ENCODE data around the gene ZBTB42.

Gene ZBTB42

DNA sequence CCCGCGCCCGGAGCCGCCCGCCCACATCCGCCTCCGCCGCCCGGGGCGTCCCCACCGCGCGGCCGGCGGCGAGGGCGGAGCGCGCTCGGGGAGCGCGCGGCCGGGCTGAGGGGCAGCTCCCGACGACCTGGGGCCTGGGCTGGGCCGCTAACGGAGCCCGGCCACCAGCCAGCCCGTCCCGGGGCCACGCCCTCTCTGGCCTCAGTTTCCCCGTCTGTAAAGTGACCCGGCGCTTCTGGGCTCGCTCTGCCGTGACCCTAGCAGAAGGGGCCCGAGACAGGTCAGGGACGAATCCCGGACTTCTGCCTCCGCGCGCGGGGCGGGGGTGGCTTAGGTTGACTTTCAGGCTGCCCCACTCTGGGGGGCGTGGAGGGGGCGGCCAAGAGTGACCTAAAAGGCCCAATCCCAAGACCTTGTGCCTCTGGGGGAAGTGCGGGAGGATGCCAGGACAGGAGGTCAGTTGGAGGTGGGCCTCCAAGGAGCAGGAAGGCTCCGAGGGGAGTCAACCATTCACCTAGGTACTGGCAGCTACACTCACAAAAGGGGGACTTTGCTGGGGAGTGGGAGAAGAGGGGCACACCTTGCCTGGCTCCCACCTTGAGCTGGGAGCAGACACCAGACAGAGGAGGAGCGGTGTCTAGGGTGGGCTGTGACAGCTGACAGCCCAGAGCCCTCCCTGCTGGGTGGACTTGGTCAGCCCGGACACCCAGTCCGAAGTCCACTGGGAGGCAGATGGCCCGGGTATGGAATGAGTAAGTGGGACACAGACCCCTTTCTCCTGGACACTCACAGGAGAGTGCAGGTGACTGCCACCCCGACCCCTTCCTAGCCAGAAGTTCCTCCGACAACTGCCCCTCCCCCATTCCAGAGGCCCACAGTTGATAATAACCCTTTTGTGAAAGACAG, 4.9 kb upstream of the ZBTB42 start:
- DNase-seq (ENCODE audit: low read depth), result peak; percentile 55

DNA sequence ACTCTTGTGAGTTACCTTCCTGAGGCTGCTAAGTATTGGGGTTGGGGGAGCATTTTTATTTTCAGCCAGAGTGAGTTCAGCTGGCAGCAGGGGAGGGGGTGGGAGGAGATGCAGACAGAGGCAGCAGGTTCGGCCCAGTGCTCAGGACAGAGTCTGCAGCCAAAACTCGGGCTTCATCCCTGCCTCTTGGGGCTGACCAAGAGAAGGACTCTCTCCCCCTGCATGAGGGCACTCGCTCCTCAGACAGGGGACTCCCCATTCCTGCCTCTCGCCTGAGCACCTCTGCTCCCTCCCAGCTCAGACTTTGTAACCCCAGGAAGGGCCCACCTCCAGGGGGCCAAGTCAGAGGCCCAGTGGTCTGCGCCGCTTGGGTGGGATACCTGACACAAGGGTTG, 4.2 kb upstream of the ZBTB42 start:
- DNase-seq (ENCODE audit: low read depth), result no peak

DNA sequence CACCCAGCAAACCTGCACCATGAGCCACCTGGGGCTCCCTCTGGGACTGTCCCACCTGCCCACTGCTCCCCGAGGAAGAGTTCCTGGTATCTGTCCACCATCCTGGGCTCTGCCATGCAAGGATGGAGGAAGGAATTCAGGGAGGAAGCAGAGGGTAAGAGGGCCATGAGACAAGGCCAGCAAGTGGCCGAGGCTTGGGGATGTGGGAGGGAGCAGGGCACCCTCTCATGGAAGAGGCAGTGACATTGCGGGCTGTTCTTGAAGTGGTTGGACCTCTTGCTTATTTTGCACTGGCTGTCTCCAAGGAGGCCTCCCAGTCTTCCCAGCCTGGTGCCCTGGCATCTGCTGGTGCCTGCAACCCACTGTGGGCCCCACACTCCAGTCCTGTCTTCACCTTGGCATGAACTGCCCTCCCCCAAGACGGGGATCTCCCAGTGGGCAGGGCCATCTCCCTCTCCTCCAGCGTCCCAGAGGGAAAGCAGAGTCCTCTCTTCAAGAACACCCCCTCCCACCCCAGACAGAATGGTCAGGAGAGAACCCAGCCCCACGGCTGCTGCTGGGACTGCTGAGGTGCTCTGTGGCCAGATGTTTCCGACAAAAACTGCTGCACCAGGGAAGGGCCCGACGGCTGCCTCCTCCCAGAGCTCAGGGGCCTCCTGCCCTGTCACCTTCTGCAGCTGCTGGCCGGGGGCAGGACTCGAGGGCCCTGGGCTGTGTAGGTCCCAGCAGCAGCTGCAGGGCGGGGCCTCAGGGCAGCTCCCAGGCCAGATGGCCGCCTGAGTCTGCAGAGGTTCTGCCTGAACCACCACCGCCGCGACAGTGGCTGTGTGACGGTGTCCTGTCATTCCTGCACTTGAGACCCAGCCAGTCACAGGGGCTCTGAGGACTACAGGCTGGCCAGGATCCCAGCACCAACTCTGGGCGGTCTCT, 3.5 kb upstream of the ZBTB42 start:
- no peak for DNase-seq (ENCODE audit: low read depth)

DNA sequence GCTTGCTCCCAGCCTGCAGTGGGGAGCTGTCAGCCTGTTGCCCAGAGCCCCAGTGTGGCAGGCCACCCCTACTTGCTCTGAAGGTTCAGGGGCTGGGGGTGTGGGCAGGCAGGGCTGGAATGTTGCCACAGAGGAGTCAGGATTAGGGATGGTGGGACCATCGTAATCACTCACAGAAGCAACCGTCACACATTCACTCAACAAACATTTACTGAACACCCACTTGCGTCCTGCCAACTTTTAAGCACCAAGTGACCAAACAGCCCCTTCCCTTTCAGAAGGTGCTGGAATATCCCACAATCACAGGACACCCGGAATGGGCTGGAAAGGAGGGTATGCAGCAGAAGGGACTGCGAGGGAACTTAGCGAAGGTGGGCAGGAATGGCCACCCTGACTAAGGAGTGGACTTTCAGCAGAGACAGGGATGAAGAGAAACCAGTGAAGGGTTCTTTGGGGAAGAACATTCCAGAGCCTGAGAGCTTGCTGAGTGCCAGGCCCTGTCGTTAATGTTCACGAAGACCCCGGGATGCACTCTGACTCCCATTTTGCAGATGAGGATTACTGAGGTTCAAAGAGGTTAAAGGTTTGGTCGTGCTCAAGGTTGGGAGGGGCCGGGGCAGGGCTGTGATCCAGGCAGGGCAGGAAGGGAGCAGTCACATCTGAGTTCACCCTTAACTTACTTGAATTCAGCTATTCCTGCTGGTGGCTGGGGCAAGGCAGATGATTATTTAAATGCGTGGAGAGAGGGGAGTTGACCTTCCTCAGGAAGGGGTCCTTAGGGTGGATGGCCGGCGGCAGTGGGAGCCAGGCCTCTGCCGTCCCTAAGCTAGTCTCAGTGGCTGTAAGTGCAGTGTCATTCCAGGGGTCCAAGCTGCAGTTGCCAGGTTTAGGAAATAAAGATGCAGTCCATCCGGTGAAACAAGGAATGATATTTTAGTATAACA, 2.3 kb upstream of the ZBTB42 start:
- no peak for DNase-seq (ENCODE audit: low read depth)

DNA sequence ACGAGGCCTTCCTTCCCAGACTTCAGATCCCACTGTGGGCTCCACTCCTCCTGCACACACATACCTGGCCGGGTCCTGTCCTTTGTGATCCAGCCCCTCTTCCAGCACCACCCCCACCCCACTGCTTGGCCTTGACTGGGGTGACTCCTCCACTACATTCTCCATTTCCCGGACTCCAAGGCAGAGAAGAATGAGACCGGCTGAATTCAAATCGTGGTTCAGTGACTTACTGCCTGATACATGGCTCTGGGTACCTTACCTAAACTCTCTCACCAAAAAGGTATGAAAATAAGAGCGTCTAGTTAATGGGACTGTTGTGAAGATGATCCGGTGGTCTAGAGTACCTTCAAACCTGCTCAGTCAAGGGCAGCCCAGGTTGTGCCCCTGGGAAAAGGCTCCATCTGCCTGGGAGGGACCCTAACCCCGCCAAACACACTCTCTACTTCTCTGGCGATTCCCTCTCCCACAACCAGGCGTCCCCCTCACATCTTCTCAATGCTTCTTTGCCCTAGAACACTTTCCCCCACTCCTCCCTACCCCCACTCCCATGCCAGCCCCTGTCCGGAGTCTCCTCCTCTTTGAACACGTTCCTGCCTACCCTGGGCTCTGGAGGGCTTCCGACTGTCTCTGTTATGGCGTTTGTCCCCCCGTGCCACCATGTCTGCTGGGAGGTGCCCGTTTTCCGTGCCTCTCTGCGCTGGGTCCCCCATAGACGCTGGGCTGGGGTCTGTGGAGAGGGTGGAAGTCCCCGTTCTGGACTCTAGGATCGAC, 1.5 kb upstream of the ZBTB42 start:
- DNase-seq (ENCODE audit: low read depth), result no peak

DNA sequence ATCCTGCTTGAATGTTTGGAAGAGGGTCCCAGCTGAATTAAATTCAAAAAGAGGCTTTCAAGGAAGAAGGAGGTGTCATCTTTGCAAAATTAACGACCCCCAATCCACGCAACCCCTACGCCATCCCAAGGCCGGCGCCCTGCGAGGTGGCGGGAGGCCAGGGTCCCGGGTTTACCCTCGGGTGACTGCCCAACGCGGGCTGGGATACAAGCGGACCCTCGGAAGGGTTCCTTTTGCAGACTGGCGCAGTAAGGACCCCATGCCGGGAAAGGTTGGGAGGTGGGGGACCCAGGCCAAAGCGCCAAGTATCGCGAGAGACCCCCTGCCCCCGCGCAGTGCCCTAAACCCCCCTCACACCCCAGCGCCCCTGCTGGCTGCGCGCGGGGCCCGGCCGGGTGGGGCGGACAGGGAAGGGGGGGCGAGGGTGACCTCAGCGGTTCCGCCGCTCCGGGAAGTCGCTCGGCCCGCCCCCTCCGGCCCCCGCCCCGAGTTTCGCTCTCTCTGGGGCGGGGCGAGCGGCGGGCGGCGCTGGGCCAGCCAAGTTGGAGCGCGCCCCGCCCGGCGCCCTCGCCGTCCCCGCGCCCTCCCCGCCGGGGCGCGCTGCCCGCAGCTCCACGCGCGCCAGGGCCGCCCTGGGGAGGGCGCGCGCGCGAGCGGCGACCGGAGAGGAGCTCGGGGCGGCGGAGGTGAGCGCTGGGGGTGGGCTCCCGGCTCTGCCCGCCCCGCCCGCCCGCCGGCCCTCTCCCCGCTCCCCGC, 708 bp upstream of the ZBTB42 start:
- peak; percentile 83 for DNase-seq (ENCODE audit: low read depth)

DNA sequence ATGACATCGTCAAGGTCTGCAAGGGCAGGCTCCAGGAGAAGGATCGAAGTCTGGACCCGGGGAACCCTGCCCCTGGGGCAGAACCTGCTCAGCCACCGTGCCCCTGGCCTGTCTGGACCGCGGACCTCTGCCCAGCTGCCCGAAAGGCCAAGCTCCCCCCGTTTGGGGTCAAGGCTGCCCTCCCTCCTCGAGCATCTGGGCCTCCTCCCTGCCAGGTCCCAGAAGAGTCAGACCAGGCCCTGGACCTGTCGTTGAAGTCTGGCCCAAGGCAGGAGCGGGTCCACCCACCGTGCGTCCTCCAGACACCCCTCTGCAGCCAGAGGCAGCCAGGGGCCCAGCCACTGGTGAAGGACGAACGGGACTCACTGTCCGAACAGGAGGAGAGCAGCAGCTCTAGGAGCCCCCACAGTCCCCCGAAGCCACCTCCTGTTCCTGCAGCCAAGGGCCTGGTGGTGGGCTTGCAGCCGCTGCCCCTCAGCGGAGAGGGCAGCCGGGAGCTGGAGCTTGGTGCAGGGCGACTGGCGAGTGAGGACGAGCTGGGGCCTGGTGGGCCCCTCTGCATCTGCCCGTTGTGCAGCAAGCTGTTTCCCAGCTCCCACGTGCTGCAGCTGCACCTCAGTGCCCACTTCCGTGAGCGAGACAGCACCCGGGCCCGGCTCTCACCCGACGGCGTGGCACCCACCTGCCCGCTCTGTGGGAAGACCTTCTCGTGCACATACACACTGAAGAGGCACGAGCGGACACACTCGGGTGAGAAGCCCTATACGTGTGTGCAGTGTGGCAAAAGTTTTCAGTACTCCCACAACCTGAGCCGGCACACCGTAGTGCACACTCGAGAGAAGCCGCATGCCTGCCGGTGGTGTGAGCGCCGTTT, 856 bp downstream of the ZBTB42 start:
- DNase-seq (ENCODE audit: low read depth), result no peak

DNA sequence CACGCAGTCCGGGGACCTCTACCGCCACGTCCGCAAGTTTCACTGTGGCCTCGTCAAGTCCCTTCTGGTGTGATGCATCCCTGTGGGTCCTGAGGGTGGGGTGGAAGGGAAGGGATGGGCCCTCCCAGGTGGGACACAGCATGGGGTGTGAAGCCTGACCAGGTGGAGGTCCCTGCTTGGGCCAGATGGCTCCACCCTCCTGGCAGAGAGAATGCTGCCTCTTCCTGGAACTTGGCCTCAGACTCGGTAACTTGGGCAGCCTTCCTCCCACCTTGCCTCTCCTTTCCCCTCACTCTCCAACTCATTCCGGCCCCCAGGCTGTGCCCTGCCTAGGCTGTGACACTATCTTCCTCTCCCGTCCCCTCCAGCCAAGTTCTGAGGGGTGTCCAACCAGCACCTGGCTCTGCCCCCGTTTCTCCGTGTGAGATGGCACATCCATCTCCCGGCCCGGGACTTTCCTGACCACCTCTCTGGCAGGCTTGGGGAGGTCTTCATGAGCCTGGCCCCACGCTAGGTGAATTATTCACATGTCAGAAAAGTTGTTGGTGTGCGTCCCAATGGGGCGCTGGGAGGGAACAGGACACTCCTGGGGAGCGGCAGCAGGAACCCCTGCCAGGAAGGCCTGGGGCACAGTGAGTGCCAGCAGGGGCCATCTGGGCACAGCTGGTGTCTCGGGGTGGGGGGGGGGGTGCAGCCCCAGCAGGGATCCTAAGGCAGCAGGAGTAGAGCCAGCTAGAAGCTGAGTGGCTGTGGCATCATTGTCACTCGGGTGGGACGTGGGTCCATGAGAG, 1.7 kb downstream of the ZBTB42 start:
- no peak for DNase-seq (ENCODE audit: low read depth)

DNA sequence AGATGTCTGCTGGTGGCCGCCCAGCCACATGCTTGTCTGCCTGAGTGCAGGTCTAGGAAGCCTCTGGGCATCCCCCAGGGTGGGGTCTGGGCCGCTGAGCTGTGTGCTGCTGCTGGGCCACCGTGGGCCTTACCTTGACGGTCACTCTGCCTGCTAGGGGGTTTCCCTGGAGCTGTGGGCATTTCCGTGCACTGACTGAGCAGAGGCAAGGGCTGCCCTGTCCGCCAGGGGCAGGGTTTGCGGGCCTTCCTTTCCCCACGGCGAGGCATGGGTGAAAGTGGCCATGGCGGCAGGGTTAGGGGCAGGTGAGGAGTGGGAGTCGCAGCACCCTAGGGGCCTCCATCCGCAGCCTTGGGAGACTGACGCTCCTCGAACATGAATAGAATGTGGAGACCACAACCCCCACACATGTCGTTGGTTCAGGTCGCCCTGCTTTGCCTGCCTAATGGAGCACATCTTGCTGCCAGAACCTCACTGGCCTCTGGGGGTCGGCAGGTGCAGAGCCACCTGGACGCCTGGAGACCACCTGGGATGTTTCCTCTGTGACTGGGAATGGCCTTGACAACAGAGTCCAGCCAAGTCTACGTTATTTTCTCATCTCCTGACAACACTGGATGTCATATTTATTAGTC, 2.5 kb downstream of the ZBTB42 start:
- no peak for DNase-seq (ENCODE audit: low read depth)

DNA sequence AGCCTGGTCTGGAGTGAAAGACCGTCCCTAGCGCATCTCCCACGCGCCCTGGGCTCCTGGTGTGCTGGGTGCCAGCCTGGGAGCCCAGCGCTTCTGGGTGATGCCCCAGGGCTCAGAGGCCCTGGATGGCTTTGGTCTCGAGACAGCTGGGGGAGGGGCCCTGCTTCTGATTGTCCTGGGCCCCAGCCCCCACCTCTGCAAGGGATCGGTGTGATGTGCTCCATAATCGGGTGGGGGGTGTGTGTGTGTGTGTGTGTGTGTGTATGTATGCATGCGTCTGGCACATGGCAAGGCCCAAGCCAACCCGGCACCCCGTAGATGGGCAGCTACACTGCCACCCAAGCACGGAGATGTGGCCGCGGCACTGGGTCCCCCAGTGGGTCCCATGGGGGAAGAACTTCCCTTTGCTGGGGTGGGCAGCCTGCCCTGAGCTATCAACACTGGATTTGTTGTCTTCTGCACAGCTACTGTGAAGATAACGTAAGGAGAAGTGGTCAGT, 3.1 kb downstream of the ZBTB42 start:
- no peak for DNase-seq (ENCODE audit: low read depth)

DNA sequence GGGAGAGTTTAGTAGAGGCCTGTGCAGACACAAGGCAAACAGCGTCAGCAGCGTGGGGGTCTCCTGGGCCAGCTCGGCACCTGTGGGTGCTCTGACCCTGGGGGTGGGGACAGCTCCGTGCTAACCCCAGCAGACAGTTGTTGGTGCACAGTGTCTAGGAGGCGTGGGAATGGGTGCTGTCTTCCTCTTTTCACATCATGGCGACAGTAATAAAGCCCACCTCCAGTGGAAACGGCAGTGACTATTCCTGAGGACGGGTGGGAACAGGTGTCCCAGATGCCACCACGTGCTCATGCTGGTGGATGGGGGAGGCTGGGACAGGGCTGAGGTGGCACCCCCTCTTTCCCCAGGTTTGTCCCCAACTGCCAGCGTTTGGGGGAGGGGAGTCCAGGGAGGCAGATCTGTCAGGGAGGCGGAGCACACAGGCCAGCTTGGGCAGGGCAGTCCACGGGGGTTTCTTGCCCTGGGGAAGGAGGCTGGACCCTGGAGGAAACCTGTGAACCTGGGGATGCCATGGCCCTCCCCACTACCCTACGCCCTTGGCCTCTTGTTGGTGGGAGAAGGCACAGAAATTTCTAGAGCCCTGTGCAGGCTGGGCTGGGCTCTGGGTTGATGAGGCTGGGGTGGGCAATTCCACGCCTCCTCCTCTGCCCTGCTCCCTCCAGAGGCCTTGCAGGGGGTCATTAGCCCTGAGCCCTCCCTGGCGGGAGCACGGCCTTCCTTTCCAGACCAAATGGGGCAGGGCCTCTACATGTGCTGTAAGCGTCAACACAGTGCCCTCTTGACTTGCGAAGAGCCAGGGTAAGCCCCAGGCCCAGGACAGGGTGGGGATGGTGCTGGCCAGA, 3.8 kb downstream of the ZBTB42 start:
- no peak for DNase-seq (ENCODE audit: low read depth)

DNA sequence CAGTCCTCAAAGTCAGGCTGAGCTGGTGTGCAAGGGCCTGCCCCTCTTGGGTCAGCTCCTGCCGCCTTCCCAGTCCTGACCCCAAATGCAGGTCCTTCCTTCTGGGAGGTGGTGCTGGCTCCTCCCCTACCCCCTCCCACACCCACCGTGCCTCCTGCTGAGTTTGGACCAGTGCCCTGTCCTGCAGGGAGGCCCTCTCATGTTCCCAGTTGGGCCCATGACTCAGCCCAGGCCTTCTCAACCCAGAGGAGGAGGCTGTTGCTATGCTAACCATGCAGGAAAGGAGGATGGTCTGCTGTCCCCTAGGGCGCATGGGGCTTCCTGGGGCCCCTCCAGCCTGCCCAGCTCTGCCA, 4.4 kb downstream of the ZBTB42 start:
- DNase-seq (ENCODE audit: low read depth), result no peak

DNA sequence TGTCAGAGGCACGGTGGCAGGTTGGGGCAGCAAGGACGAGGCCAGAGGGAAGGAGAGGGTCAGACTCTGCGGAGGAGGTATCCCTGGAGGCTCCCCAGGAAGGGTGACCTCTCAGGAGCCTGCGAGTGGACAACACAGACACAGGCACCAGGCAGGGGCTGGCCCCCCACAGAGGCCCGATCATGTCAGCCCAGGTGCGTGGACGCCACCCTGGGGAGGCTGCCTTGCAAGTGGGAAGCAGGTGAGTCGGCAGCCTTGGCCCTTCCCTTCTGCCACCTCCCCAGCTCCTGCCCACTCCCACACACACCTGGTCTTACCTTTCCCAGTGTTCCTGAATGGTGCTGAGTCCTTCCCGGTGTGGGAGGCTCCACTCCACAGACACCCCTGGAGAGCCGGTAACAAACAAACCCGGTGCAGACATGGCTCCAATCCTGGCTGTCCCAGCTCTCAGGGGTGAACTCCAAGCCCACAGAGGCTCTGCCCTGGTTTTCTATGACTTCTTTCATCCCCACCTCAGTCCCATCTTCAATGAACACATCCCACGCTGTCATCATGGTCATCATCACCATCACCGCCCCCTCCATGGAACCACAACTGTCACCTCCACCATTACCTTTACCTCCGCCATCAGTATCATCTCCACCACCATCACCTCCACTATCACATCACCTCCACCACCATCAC, 5.2 kb downstream of the ZBTB42 start:
- DNase-seq (ENCODE audit: low read depth), result no peak

DNA sequence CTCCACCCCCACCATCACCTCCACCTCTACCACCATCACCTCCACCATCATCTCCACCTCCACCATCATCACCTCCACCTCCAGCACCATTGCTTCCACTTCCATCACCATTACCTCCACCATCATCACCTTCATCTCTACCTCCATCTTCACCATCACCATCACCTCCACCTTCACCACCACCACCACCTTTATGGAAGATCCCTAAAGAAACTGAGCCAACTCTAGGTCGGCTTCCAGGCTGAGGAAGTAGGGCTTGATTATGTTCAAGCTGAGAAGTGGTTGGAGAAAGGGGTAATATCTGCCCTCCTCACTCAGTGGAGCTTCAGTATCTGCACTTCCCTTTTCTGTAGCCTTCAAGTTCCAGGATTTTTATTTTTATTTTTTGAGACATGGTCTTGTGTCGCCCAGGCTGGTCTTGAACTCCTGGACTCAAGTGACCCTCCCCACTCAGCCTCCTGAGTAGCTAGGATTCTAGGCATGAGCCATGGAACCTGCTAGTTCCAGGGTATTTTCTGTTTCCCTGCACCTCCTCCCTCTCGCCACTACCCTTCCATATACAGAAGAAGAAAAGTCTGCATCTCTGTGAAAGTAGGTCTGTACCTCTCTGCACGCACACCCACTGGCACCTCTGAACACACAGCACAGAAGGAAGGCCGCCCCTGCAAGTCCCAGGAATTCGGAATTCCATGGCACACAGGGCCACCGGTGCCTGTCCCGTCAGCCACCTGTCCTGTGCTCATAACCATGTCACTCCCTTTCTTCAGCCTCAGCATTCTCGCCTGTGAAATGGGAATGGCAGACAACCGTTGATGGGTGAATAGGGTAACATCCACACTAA, 5.9 kb downstream of the ZBTB42 start:
- no peak for DNase-seq (ENCODE audit: low read depth)

DNA sequence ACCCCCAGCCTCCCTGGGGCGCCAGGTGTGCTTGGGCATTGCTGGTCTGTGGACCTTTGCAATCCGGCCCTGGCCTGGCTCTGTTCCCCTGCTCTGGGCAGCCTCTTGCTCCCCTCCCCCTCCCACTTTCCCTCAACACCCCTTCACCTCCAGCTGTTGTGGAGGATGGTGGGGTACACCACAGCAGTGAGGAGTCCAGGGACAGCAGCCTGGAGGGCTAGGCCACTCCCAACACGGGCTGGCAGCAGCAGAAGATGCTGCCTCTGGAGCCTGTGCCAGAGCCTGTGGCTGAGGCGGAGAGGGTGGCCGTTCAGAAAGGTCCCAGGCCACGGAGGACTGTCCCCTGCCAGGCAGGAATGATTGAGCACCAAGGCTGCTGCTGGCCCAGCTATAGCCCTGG, 7.6 kb downstream of the ZBTB42 start:
- no peak for DNase-seq (ENCODE audit: low read depth)

All from activated T-cell treated with anti-CD3 and anti-CD28 coated beads for 1 hour (primary cell).